Skin epidermis (tissue), 12 donors: ENCODE data around the gene FAM221B.
A peak's percentile ranks its signal among the peaks of the same experiment; 100 is the strongest.

Experiments
- H3K27ac ChIP-seq, 21 experiments: fragments of 200-600 bp; sonication (generic) in 11 of 21; one replicate each; pipeline ENCODE4 v1.5.0; 2020; ENCODE audit warnings: mild to moderate bottlenecking in 3 of 21, inconsistent platforms in 2 of 21, moderate library complexity in 2 of 21
- H3K4me3 ChIP-seq, 7 experiments: fragments of 200-600 bp; sonication (generic) in 2 of 7; one replicate each; pipeline ENCODE4 v1.5.0; 2020; ENCODE audit warnings: inconsistent platforms in 2 of 7, mild to moderate bottlenecking in 2 of 7, moderate library complexity in 1 of 7

Gene FAM221B

GRCh38 chr9:35827486-35827885 lies 1.0 kb downstream of the FAM221B start:
- peak overlapping the region in 1 of 21 experiments; percentile 18 for H3K27ac ChIP-seq
- no peak overlapping the region for H3K4me3 ChIP-seq

GRCh38 chr9:35826071-35826701 lies 2.3 kb downstream of the FAM221B start:
- Histone ChIP-seq H3K4me3 (no peak overlapping the region), H3K27ac (peak overlapping the region in 2 of 21 experiments; percentile 3 to 66)

GRCh38 chr9:35822926-35823325 lies 5.6 kb downstream of the FAM221B start:
- Histone ChIP-seq H3K27ac (no peak overlapping the region), H3K4me3 (no peak overlapping the region)

GRCh38 chr9:35820076-35820475 lies 8.5 kb downstream of the FAM221B start:
- Histone ChIP-seq H3K4me3 (no peak overlapping the region), H3K27ac (no peak overlapping the region)

- Histone ChIP-seq H3K27ac (no peak overlapping the region), H3K4me3 (no peak overlapping the region)
Measured at GRCh38 chr9:35818341-35818740, 10.2 kb downstream of the FAM221B start.

GRCh38 chr9:35816708-35817107 lies 11.8 kb downstream of the FAM221B start:
- Histone ChIP-seq H3K27ac (no peak overlapping the region), H3K4me3 (no peak overlapping the region)

GRCh38 chr9:35814841-35815543 lies 13.5 kb downstream of the FAM221B start, which contains the start of gene HINT2:
TSS of gene HINT2 (minus strand) at chr9:35815042. CDS start at chr9:35814979, 63 bp downstream.
- peak within 1 kb of the TSS; percentile 73 to 99 (median 94) for H3K27ac ChIP-seq
- peak within 1 kb of the TSS; percentile 65 to 93 (median 76) for H3K4me3 ChIP-seq

GRCh38 chr9:35814106-35814840 lies 14.3 kb downstream of the FAM221B start:
- Histone ChIP-seq H3K27ac (peak overlapping the region; percentile 73 to 99 (median 94)), H3K4me3 (peak overlapping the region; percentile 65 to 93 (median 76))

- H3K4me3 ChIP-seq: no peak overlapping the region
- peak overlapping the region in 11 of 21 experiments; percentile 81 to 99 (median 92) for H3K27ac ChIP-seq
Measured at GRCh38 chr9:35813434-35814105, 15.0 kb downstream of the FAM221B start.

GRCh38 chr9:35812025-35812602 lies 16.4 kb downstream of the FAM221B start, which contains the start of gene SPAG8:
TSS of gene SPAG8 (minus strand) at chr9:35812262. CDS start at chr9:35812147, 115 bp downstream.
- H3K4me3 ChIP-seq: peak within 1 kb of the TSS; percentile 24 to 46 (median 28)

GRCh38 chr9:35811381-35812024 lies 17.0 kb downstream of the FAM221B start:
- Histone ChIP-seq H3K4me3 (peak overlapping the region; percentile 24 to 46 (median 28)), H3K27ac (peak overlapping the region in 17 of 21 experiments; percentile 13 to 85 (median 55))

More at GRCh38 chr9:35812025-35812602, 16.4 kb downstream of the FAM221B start, which contains the start of gene SPAG8:
- H3K27ac ChIP-seq: peak within 1 kb of the TSS in 20 of 21 experiments; percentile 13 to 85 (median 60)

- H3K4me3 ChIP-seq: no peak overlapping the region
- H3K27ac ChIP-seq: no peak overlapping the region
Measured at GRCh38 chr9:35810122-35810521, 18.4 kb downstream of the FAM221B start.

- H3K4me3 ChIP-seq: no peak overlapping the region
- H3K27ac ChIP-seq: no peak overlapping the region
Measured at GRCh38 chr9:35808433-35808832, 20.1 kb downstream of the FAM221B start.

- H3K4me3 ChIP-seq: no peak overlapping the region
- H3K27ac ChIP-seq: no peak overlapping the region
Measured at GRCh38 chr9:35806101-35806500, 22.4 kb downstream of the FAM221B start.

GRCh38 chr9:35801328-35802128 lies 27.0 kb downstream of the FAM221B start:
- no peak overlapping the region for H3K27ac ChIP-seq
- H3K4me3 ChIP-seq: no peak overlapping the region

GRCh38 chr9:35800530-35800929 lies 28.0 kb downstream of the FAM221B start:
- no peak overlapping the region for H3K4me3 ChIP-seq
- H3K27ac ChIP-seq: no peak overlapping the region

GRCh38 chr9:35798658-35799374 lies 29.7 kb downstream of the FAM221B start:
- Histone ChIP-seq H3K4me3 (no peak overlapping the region), H3K27ac (peak overlapping the region in 3 of 21 experiments; percentile 2 to 35 (median 16))
